H1 (cell line): ENCODE results near the gene TOP3B. TPM values are rescaled to one million over a fixed set of nuclear protein-coding genes. Genes with fewer than 3 reads are reported as not detected.

Experiments used
- CTCF ChIA-PET: fragments of 300-600 bp; sonication (Branson Sonifier 250); formaldehyde crosslinking; loops from one replicate; lab custom pipeline; 2021; ENCODE audit not compliant: partially characterized antibody; lab: Charles Lee
- POLR2A ChIA-PET: fragments of 300-600 bp; sonication (Branson Sonifier 250); formaldehyde crosslinking; loops from one replicate; lab custom pipeline; 2021; ENCODE audit warnings: inconsistent platforms; ENCODE audit not compliant: partially characterized antibody; lab: Charles Lee
- DNase-seq, 2 experiments: peaks; one replicate each; pipeline versions ENCODE4 v3.0.0 to v3.0.0-alpha.2; 2010 to 2022; ENCODE audit warnings: low spot score in 2 of 2, low read depth in 1 of 2, mixed read lengths in 1 of 2
- FAIRE-seq: peaks from 2 replicates; lab custom pipeline; 2011; peaks lifted over from hg19 to GRCh38; lab: Jason Lieb, UNC
- H2AFZ ChIP-seq: 2 replicates; pipeline ENCODE4 v1.8.1; 2012; ENCODE audit warnings: low read length, inconsistent platforms
- H2AK5ac ChIP-seq: 2 replicates; pipeline ENCODE4 v1.6.1; 2013; ENCODE audit warnings: low read depth, low read length
- H2BK120ac ChIP-seq: replicated peaks from 2 replicates; pipeline ENCODE3; 2013; ENCODE audit warnings: low read depth, low read length, inconsistent platforms
- H2BK12ac ChIP-seq: 2 replicates; pipeline ENCODE4 v1.6.1; 2013; ENCODE audit warnings: low read depth, low read length
- H2BK15ac ChIP-seq: 2 replicates; pipeline ENCODE4 v1.6.1; 2013; ENCODE audit warnings: low read length
- H2BK20ac ChIP-seq: 2 replicates; pipeline ENCODE4 v1.6.1; 2013; ENCODE audit warnings: low read length
- H2BK5ac ChIP-seq: 2 replicates; pipeline ENCODE4 v1.6.1; 2013; ENCODE audit warnings: low read depth, low read length
- H3K14ac ChIP-seq: 2 replicates; pipeline ENCODE4 v1.6.1; 2013; ENCODE audit warnings: inconsistent platforms; ENCODE audit not compliant: insufficient read length
- H3K18ac ChIP-seq: 2 replicates; pipeline ENCODE4 v1.6.1; 2013; ENCODE audit warnings: low read length; ENCODE audit errors: extremely low read depth
- H3K23ac ChIP-seq: 2 replicates; pipeline ENCODE4 v1.6.1; 2013; ENCODE audit warnings: inconsistent platforms; ENCODE audit not compliant: insufficient read length
- H3K23me2 ChIP-seq: 2 replicates; pipeline ENCODE4 v1.6.1; 2013; ENCODE audit warnings: low read depth, low read length
- H3K27ac ChIP-seq: 2 replicates; pipeline ENCODE4 v1.6.1; 2011; ENCODE audit warnings: low read depth, low read length, inconsistent platforms
- H3K27me3 ChIP-seq, 4 experiments: replicated peaks in 1 of 4; 1 replicate in 1 of 4; 2 replicates in 3 of 4; pipeline versions ENCODE4 v1.6.1 to v1.8.1; 2011 to 2013; ENCODE audit warnings: low read length in 3 of 4, mild to moderate bottlenecking in 3 of 4, inconsistent platforms in 2 of 4, mixed read lengths in 2 of 4, moderate library complexity in 1 of 4; ENCODE audit not compliant: control insufficient read depth in 3 of 4, insufficient read depth in 3 of 4; ENCODE audit errors: extremely low read depth in 1 of 4
- H3K36me3 ChIP-seq, 4 experiments: 2 replicates each; pipeline versions ENCODE4 v1.6.1 to v1.8.1; 2011 to 2013; ENCODE audit warnings: mild to moderate bottlenecking in 4 of 4, low read length in 3 of 4, moderate library complexity in 2 of 4, control low read depth in 1 of 4, inconsistent platforms in 1 of 4; ENCODE audit not compliant: insufficient read depth in 4 of 4, control insufficient read depth in 2 of 4
- H3K4ac ChIP-seq: replicated peaks from 2 replicates; pipeline ENCODE3; 2013; ENCODE audit warnings: low read length, low read depth, mixed read lengths, inconsistent platforms; ENCODE audit not compliant: insufficient read length
- H3K4me1 ChIP-seq, 4 experiments: replicated peaks in 1 of 4; 1 replicate in 1 of 4; 2 replicates in 3 of 4; pipeline versions ENCODE4 v1.6.1 to v1.8.1; 2011 to 2013; ENCODE audit warnings: low read length in 3 of 4, inconsistent platforms in 2 of 4, mixed read lengths in 1 of 4; ENCODE audit not compliant: insufficient read depth in 4 of 4, control insufficient read depth in 3 of 4
- H3K4me2 ChIP-seq, 2 experiments: 2 replicates each; pipeline versions ENCODE4 v1.6.1 to v1.8.1; 2011 to 2013; ENCODE audit warnings: low read depth in 2 of 2, low read length in 2 of 2, control low read depth in 1 of 2, inconsistent platforms in 1 of 2, mild to moderate bottlenecking in 1 of 2; ENCODE audit not compliant: insufficient read depth in 1 of 2
- H3K4me3 ChIP-seq, 4 experiments: fragments of 200-600, 300-600 bp in 1 of 4; sonication (generic), shearing (Covaris generic), sonication (Bioruptor Twin) in 1 of 4; 2 replicates each; pipeline versions ENCODE4 v1.5.1 to v1.8.1; 2011 to 2016; ENCODE audit warnings: low read length in 4 of 4, low read depth in 3 of 4, control low read depth in 2 of 4, inconsistent platforms in 2 of 4, mild to moderate bottlenecking in 2 of 4, mixed read lengths in 1 of 4, moderate library complexity in 1 of 4; ENCODE audit not compliant: insufficient read depth in 2 of 4; ENCODE audit errors: extremely low read depth in 1 of 4
- H3K56ac ChIP-seq: replicated peaks from 2 replicates; pipeline ENCODE3; 2013; ENCODE audit warnings: low read depth, mild to moderate bottlenecking, mixed read lengths, low read length, inconsistent platforms; ENCODE audit not compliant: insufficient read length
- H3K79me1 ChIP-seq: 2 replicates; pipeline ENCODE4 v1.6.1; 2013; ENCODE audit warnings: low read depth, low read length, control low read depth
- H3K79me2 ChIP-seq, 2 experiments: 2 replicates each; pipeline versions ENCODE4 v1.6.1 to v1.8.1; 2012 to 2013; ENCODE audit warnings: low read length in 2 of 2, mild to moderate bottlenecking in 2 of 2, inconsistent platforms in 1 of 2; ENCODE audit not compliant: insufficient read depth in 2 of 2, control insufficient read depth in 1 of 2
- H3K9ac ChIP-seq, 4 experiments: replicated peaks in 1 of 4; 1 replicate in 1 of 4; 2 replicates in 3 of 4; pipeline versions ENCODE4 v1.6.1 to v1.8.1; 2011 to 2013; ENCODE audit warnings: low read depth in 3 of 4, low read length in 3 of 4, control low read depth in 2 of 4, mild to moderate bottlenecking in 2 of 4, moderate library complexity in 2 of 4, inconsistent platforms in 1 of 4; ENCODE audit errors: extremely low read depth in 1 of 4
- H3K9me3 ChIP-seq, 2 experiments: 2 replicates each; pipeline versions ENCODE4 v1.6.1 to v1.8.1; 2012 to 2013; ENCODE audit warnings: mild to moderate bottlenecking in 2 of 2, moderate library complexity in 2 of 2, control low read depth in 1 of 2, inconsistent platforms in 1 of 2, low read depth in 1 of 2, low read length in 1 of 2, mixed read lengths in 1 of 2; ENCODE audit not compliant: insufficient read depth in 2 of 2
- H4K20me1 ChIP-seq, 2 experiments: replicated peaks in 1 of 2; 2 replicates each; pipeline versions ENCODE3 to v1.8.1; 2011 to 2013; ENCODE audit warnings: inconsistent platforms in 2 of 2, low read length in 2 of 2, mild to moderate bottlenecking in 1 of 2; ENCODE audit not compliant: insufficient read depth in 2 of 2, control insufficient read depth in 1 of 2
- H4K5ac ChIP-seq: 2 replicates; pipeline ENCODE4 v1.6.1; 2013; ENCODE audit warnings: low read length, low read depth, mixed read lengths, inconsistent platforms; ENCODE audit not compliant: insufficient read length
- H4K8ac ChIP-seq: 2 replicates; pipeline ENCODE4 v1.8.0; 2013; ENCODE audit warnings: mild to moderate bottlenecking, moderate library complexity, low read length, inconsistent platforms; ENCODE audit not compliant: insufficient read depth; ENCODE audit errors: extremely low read depth
- H4K91ac ChIP-seq: replicated peaks from 2 replicates; pipeline ENCODE3; 2013; ENCODE audit warnings: low read length, mixed read lengths, inconsistent platforms; ENCODE audit not compliant: insufficient read length
- RXRA ChIP-seq: IDR thresholded peaks from 2 replicates; pipeline ENCODE4 v1.6.1; 2011; ENCODE audit warnings: low read depth, mild to moderate bottlenecking, low read length, moderate library complexity; ENCODE audit not compliant: insufficient read depth
- WGBS, 2 experiments: shearing (Covaris generic) in 1 of 2; methylation state at CpG; one replicate each; pipeline versions ENCODE4 v1.1.6 to v1.1.7; 2013 to 2015; ENCODE audit warnings: low lambda C conversion rate in 2 of 2, mixed read lengths in 2 of 2, inconsistent platforms in 1 of 2, low coverage in 1 of 2, missing lambda C conversion rate in 1 of 2; ENCODE audit not compliant: insufficient replicate concordance in 2 of 2, insufficient coverage in 1 of 2, insufficient read length in 1 of 2; ENCODE audit errors: extremely low coverage in 1 of 2, missing lambda C conversion rate in 1 of 2; 5-methylcytosine and 5-hydroxymethylcytosine counted together
- polyA plus RNA-seq, 7 experiments: library from polyadenylated mRNA; depleted of rRNA in 3 of 7; stranded (reverse) in 5 of 7; unstranded in 2 of 7; fragments of >200 nt in 5 of 7; fragments of 200-250 nt in 2 of 7; gene quantifications; 1 replicate in 5 of 7; 2 replicates in 1 of 7; 4 replicates in 1 of 7; pipeline versions ENCODE4 v1.2.1 to v1.2.3, GENCODE V29; 2011 to 2013; ENCODE audit warnings: missing spikeins in 2 of 7, mixed read lengths in 2 of 7
- total RNA-seq: library from RNA; stranded (reverse); fragmentation: NEBNext Ultra II Directional; extraction: Animal tissue kit (Norgen Biotek cat#: 25700); gene quantifications from 2 replicates; pipeline ENCODE4 v1.2.1, GENCODE V29; 2021
- TF ChIP-seq, protein P1 (sequence below): IDR thresholded peaks from 2 replicates; pipeline ENCODE4 v1.6.1; 2012; ENCODE audit warnings: inconsistent platforms

TOP3B gene
- total and polyA plus RNA-seq, 2 of the 8 experiments (the other 6 are each of a cell fraction or from before 2014, with no cell fraction given): 30.4 to 52.8 TPM

DNA sequence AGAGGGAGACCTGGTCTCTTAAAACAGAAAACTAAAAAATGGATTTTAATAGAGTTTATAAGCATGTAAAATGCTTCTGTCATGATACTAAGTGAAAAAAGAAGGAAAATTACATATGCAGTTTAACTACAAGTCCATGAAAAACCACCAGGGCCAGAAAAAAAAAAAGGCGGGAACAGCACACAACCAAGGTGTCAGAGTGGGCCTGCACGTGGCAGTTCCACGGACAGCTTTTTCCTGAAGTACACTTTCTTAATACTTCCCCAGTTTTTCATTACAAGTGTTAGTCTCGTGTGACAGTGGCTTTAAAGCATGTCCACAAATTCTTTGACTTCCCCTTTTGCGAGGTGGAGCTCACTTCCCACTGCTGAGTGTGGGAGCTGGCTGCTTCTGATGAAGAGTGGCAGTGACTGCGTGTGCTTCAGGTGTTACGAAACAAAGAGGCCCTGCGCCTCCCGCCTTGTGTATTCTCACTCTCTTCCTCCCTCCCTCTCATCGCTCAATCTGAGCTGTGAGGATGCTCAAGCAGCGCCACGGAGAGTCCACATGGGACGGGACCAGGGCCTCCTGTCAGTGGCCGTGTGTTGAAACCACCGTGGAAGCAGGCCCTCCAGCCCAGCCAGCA, 46.3 kb downstream of the TOP3B start:
- FAIRE-seq: no peak
- H2BK5ac ChIP-seq: peak overlapping the region; percentile 30; the same call in 1 of the 2 replicates

More for the DNA sequence above, 46.3 kb downstream of the TOP3B start:
- Histone ChIP-seq H4K20me1 (peaks cover 0 to 2% of the 10 kb centered on the region in 2 experiments), H3K79me1 (no peaks in the 10 kb centered on the region), H2BK120ac (no peak overlapping the region), H3K27me3 (no peaks in the 10 kb centered on the region), H3K4me1 (peaks cover 1 to 9% (median 3%) of the 10 kb centered on the region in 4 experiments; a peak in 5 of 7 replicates), H2BK12ac (no peak overlapping the region), H4K8ac (no peak overlapping the region), H3K9ac (no peak overlapping the region), H3K4ac (no peak overlapping the region), H4K91ac (no peak overlapping the region), H3K18ac (no peak overlapping the region), H2AFZ (no peak overlapping the region), H2AK5ac (no peak overlapping the region), H2BK20ac (no peak overlapping the region), H3K23ac (no peak overlapping the region), H3K4me3 (no peak overlapping the region), H4K5ac (no peak overlapping the region), H3K56ac (no peak overlapping the region), H3K23me2 (no peaks in the 10 kb centered on the region)
- ChIA-PET CTCF (interaction anchor here (0.6 to 7.4 kb wide), 7 partner anchors 14 to 1399 kb away, joined by 3 to 60 read pairs (median 3); partner anchors contain the start of gene PPM1F), POLR2A (interaction anchor here (0.6 to 2.3 kb wide), 5 partner anchors 9 to 271 kb away, joined by 3 to 8 read pairs (median 4); partner anchors contain the start of genes PPIL2 and PPM1F)
- DNase-seq: no peak
- 92% methylated on average over 15 of the region's 15 CpGs; no CpG with 5 or more reads in 1 of the 2 experiments for WGBS, 2 experiments
- TF ChIP-seq, protein P1, sequence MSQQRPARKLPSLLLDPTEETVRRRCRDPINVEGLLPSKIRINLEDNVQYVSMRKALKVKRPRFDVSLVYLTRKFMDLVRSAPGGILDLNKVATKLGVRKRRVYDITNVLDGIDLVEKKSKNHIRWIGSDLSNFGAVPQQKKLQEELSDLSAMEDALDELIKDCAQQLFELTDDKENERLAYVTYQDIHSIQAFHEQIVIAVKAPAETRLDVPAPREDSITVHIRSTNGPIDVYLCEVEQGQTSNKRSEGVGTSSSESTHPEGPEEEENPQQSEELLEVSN: peak; percentile 55; the same call in 1 of the 2 replicates
- TF ChIP-seq RXRA: no peak
- TF ChIP-seq, all 59 proteins: peak for 1
- H3K9me3 ChIP-seq: no peaks in the 10 kb centered on the region
- no peak overlapping the region for H3K14ac ChIP-seq
- H3K4me2 ChIP-seq: no peak overlapping the region
- H2BK15ac ChIP-seq: no peak overlapping the region
- no peaks in the 10 kb centered on the region for H3K79me2 ChIP-seq
- H3K27ac ChIP-seq: no peak overlapping the region
- 0 out of 8 replicates have a peak, but pooled peaks cover 0 to 2% (median 0%) of the 10 kb centered on the region in 4 experiments for H3K36me3 ChIP-seq
